DOHH2 (cell line): Measurements from ENCODE around the gene TTC23L.

Source experiments
- EZH2phosphoT487 ChIP-seq: fragments of 200-600 bp; sonication (generic); IDR thresholded peaks from 2 replicates; pipeline ENCODE4 v1.6.1; 2017; ENCODE audit warnings: borderline replicate concordance, mild to moderate bottlenecking, antibody characterized with exemption, low read length, moderate library complexity, mixed read lengths
- TF ChIP-seq, protein P1 (sequence below): fragments of 200-600 bp; sonication (generic); IDR thresholded peaks from one replicate; pipeline ENCODE4 v1.5.1; 2014; ENCODE audit warnings: antibody characterized with exemption, mild to moderate bottlenecking, low read depth, low read length; ENCODE audit not compliant: poor library complexity, severe bottlenecking

DNA sequence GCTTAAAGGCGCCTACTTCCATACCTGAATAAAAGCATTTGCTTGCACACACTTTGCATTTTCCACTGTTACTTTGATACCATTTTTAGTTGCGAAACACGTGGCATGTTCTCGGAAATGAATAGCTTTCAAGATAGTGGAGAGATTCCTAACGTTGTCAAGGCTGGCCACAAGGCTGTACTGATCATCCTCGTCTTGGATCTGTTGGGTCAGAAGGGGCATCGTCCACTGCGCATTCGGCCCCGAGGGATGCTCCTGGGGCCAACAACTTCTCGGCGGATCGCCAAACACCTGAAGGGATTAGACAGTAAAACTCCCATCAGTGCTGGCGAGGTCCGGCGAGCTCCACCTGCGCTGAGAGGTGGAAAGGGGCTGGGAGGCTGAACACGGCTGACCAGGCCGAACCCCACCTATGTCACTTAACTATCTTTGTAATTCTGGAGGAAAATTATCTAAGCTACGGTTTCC is 75.7 kb downstream of the TTC23L start:
- TF ChIP-seq, protein P1, sequence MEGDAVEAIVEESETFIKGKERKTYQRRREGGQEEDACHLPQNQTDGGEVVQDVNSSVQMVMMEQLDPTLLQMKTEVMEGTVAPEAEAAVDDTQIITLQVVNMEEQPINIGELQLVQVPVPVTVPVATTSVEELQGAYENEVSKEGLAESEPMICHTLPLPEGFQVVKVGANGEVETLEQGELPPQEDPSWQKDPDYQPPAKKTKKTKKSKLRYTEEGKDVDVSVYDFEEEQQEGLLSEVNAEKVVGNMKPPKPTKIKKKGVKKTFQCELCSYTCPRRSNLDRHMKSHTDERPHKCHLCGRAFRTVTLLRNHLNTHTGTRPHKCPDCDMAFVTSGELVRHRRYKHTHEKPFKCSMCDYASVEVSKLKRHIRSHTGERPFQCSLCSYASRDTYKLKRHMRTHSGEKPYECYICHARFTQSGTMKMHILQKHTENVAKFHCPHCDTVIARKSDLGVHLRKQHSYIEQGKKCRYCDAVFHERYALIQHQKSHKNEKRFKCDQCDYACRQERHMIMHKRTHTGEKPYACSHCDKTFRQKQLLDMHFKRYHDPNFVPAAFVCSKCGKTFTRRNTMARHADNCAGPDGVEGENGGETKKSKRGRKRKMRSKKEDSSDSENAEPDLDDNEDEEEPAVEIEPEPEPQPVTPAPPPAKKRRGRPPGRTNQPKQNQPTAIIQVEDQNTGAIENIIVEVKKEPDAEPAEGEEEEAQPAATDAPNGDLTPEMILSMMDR: no peak
- TF ChIP-seq EZH2phosphoT487: no peak
